ENCODE measurements around the gene RECQL. TPM values are rescaled to one million over a fixed set of nuclear protein-coding genes. Genes with fewer than 3 reads are reported as not detected.

Gene RECQL
- total RNA-seq, 1 experiment from 2014 or later: 21.3 TPM

- Histone ChIP-seq H3K4me1 (ENCODE audit: control insufficient read depth in 1 of 2, insufficient read depth in 2 of 2, low read length in 2 of 2) (no peaks in the 10 kb centered on the region), H3K4me3 (replicated peaks in 1 of 2; ENCODE audit: low read depth in 1 of 2, low read length in 2 of 2) (no peak overlapping the region), H3K36me3 (ENCODE audit: control insufficient read depth in 1 of 2, insufficient read depth in 2 of 2, low read length in 2 of 2) (no peaks in the 10 kb centered on the region), H3K27me3 (ENCODE audit: insufficient read depth, low read length) (no peaks in the 10 kb centered on the region), H3K9ac (ENCODE audit: low read length) (no peak overlapping the region), H4K20me1 (ENCODE audit: insufficient read depth) (no peaks in the 10 kb centered on the region), H3K4me2 (ENCODE audit: low read length) (no peak overlapping the region), H3K27ac (ENCODE audit: low read depth, low read length) (no peak overlapping the region), H3K9me3 (ENCODE audit: control insufficient read depth in 1 of 2, insufficient read depth in 1 of 2, low read depth in 1 of 2, low read length in 2 of 2) (no peaks in the 10 kb centered on the region), H3K9me2 (ENCODE audit: insufficient read depth) (no peaks in the 10 kb centered on the region), H3K79me2 (ENCODE audit: insufficient read depth, low read length) (no peaks in the 10 kb centered on the region), H2AFZ (ENCODE audit: low read depth, low read length, poor library complexity, severe bottlenecking) (no peak overlapping the region)
- no peak for TF ChIP-seq JUND (IDR thresholded peaks at IDR 0.05)
- TF ChIP-seq ZFX (IDR thresholded peaks at IDR 0.05): no peak
- no peak for TF ChIP-seq EZH2phosphoT487 (IDR thresholded peaks at IDR 0.05; ENCODE audit: borderline replicate concordance)
- TF ChIP-seq YY1 (IDR thresholded peaks at IDR 0.05; ENCODE audit: extremely low read depth, insufficient replicate concordance, low read depth, low read length): no peak
- no peak for TF ChIP-seq ZNF274 (IDR thresholded peaks at IDR 0.05; ENCODE audit: low read depth, low read length)
- no peak for TF ChIP-seq ZBTB33 (IDR thresholded peaks at IDR 0.05; ENCODE audit: extremely low read depth, insufficient replicate concordance, low read length)
- TF ChIP-seq ELF1 (IDR thresholded peaks at IDR 0.05; ENCODE audit: borderline replicate concordance, low read depth): no peak
- TF ChIP-seq SRF (IDR thresholded peaks at IDR 0.05; ENCODE audit: low read depth): no peak
- no peak for TF ChIP-seq POLR2AphosphoS5 (IDR thresholded peaks at IDR 0.05; ENCODE audit: low read depth, low read length)
- TF ChIP-seq FOSL1 (IDR thresholded peaks at IDR 0.05; ENCODE audit: low read depth): no peak
- TF ChIP-seq SP1 (IDR thresholded peaks at IDR 0.05; ENCODE audit: low read depth): no peak
- TF ChIP-seq EGR1 (IDR thresholded peaks at IDR 0.05; ENCODE audit: low read depth): no peak
- no peak for TF ChIP-seq REST (IDR thresholded peaks at IDR 0.05; ENCODE audit: low read depth)
- no peak for TF ChIP-seq POLR2A (IDR thresholded peaks at IDR 0.05; ENCODE audit: borderline replicate concordance, extremely low read depth, insufficient read depth, insufficient read length)
- TF ChIP-seq ATF3 (IDR thresholded peaks at IDR 0.05): no peak
- no peak for TF ChIP-seq SIN3A (IDR thresholded peaks at IDR 0.05; ENCODE audit: low read depth)
- TF ChIP-seq MAX (IDR thresholded peaks at IDR 0.05): no peak
- ChIA-PET CTCF (no interaction called here), RAD21 (ENCODE audit: low non-redundant PET in 1 of 2, low total read pairs in 2 of 2, uncharacterized antibody in 2 of 2, unreplicated experiment in 2 of 2) (no interaction called here), POLR2A (no interaction called here)
- intact Hi-C loops (cut with micrococcal nuclease): no loop called here
- ATAC-seq: no peak
- DNase-seq (ENCODE audit: low read depth, low spot score): no peak
- BruUV-seq (replicated peaks): no TSS peak
Observed at GRCh38 chr12:21543151-21543550, 41.7 kb upstream of the RECQL start.

Measured in HCT116 (cell line).